Mesenchymal stem cell (in vitro differentiated cells and primary cell): Measurements from ENCODE around the gene VPS37C.

Experiments
- DNase-seq: peaks from one replicate; pipeline ENCODE4 v3.0.0-alpha.2; 2013
- H2AFZ ChIP-seq: one replicate; pipeline ENCODE4 v1.6.1; 2013; ENCODE audit warnings: low read depth, mild to moderate bottlenecking, control low read depth, inconsistent platforms, low read length, moderate library complexity
- H2AK5ac ChIP-seq: 2 replicates; pipeline ENCODE4 v1.6.1; 2013; ENCODE audit warnings: low read length, moderate library complexity, mild to moderate bottlenecking, inconsistent platforms; ENCODE audit not compliant: severe bottlenecking
- H2BK120ac ChIP-seq: one replicate; pipeline ENCODE4 v1.6.1; 2013; ENCODE audit warnings: low read depth, mild to moderate bottlenecking, inconsistent platforms, low read length, moderate library complexity
- H2BK12ac ChIP-seq, 2 experiments: one replicate each; pipeline ENCODE4 v1.6.1; 2013; ENCODE audit warnings: inconsistent platforms in 2 of 2, low read length in 2 of 2, mild to moderate bottlenecking in 2 of 2, moderate library complexity in 2 of 2, control low read depth in 1 of 2
- H2BK15ac ChIP-seq: one replicate; pipeline ENCODE4 v1.6.1; 2013; ENCODE audit warnings: mild to moderate bottlenecking, low read depth, inconsistent platforms; ENCODE audit not compliant: poor library complexity, severe bottlenecking
- H2BK5ac ChIP-seq: 2 replicates; pipeline ENCODE4 v1.6.1; 2013; ENCODE audit warnings: low read depth, mild to moderate bottlenecking, low read length, control low read depth, inconsistent platforms; ENCODE audit not compliant: poor library complexity, severe bottlenecking
- H3K14ac ChIP-seq, 2 experiments: one replicate each; pipeline ENCODE4 v1.6.1; 2013; ENCODE audit warnings: inconsistent platforms in 2 of 2, low read length in 2 of 2, control low read depth in 1 of 2, mild to moderate bottlenecking in 1 of 2, moderate library complexity in 1 of 2
- H3K18ac ChIP-seq, 2 experiments: one replicate each; pipeline ENCODE4 v1.6.1; 2013; ENCODE audit warnings: inconsistent platforms in 2 of 2, low read length in 2 of 2, control low read depth in 1 of 2, low read depth in 1 of 2, mild to moderate bottlenecking in 1 of 2
- H3K23ac ChIP-seq, 2 experiments: one replicate each; pipeline ENCODE4 v1.6.1; 2013; ENCODE audit warnings: inconsistent platforms in 2 of 2, low read length in 2 of 2, mild to moderate bottlenecking in 2 of 2, moderate library complexity in 2 of 2, control low read depth in 1 of 2
- H3K27ac ChIP-seq: 2 replicates; pipeline ENCODE4 v1.5.1; 2013; ENCODE audit warnings: mild to moderate bottlenecking, moderate library complexity, low read length, control low read depth, inconsistent platforms; ENCODE audit not compliant: poor library complexity, severe bottlenecking
- H3K27me3 ChIP-seq, 2 experiments: 2 replicates each; pipeline versions ENCODE4 v1.6.1 to v1.7.0; 2013; ENCODE audit warnings: low read length in 2 of 2, mild to moderate bottlenecking in 2 of 2, moderate library complexity in 2 of 2, control low read depth in 1 of 2, inconsistent platforms in 1 of 2; ENCODE audit not compliant: control insufficient read depth in 1 of 2, insufficient read depth in 1 of 2
- H3K36me3 ChIP-seq, 2 experiments: 2 replicates each; pipeline versions ENCODE4 v1.6.1 to v1.7.0; 2013; ENCODE audit warnings: low read length in 2 of 2, control low read depth in 1 of 2, inconsistent platforms in 1 of 2, low read depth in 1 of 2, mild to moderate bottlenecking in 1 of 2; ENCODE audit not compliant: insufficient read depth in 2 of 2, control insufficient read depth in 1 of 2
- H3K4ac ChIP-seq, 2 experiments: one replicate each; pipeline ENCODE4 v1.6.1; 2013; ENCODE audit warnings: inconsistent platforms in 2 of 2, low read length in 2 of 2, mild to moderate bottlenecking in 2 of 2, moderate library complexity in 2 of 2, control low read depth in 1 of 2, low read depth in 1 of 2
- H3K4me1 ChIP-seq: 2 replicates; pipeline ENCODE4 v1.6.1; 2013; ENCODE audit warnings: low read depth, low read length, control low read depth; ENCODE audit not compliant: control insufficient read depth, insufficient read depth
- H3K4me2 ChIP-seq: 2 replicates; pipeline ENCODE4 v1.6.1; 2013; ENCODE audit warnings: low read length, mild to moderate bottlenecking, inconsistent platforms; ENCODE audit not compliant: poor library complexity, severe bottlenecking
- H3K4me3 ChIP-seq, 2 experiments: 2 replicates each; pipeline versions ENCODE4 v1.5.1 to v1.7.0; 2013; ENCODE audit warnings: low read length in 2 of 2, mild to moderate bottlenecking in 2 of 2, control low read depth in 1 of 2, low read depth in 1 of 2; ENCODE audit not compliant: insufficient read depth in 1 of 2
- H3K79me1 ChIP-seq: replicated peaks from 2 replicates; pipeline ENCODE4 v1.6.1; 2013; ENCODE audit warnings: mild to moderate bottlenecking, control low read depth, low read length, inconsistent platforms; ENCODE audit not compliant: poor library complexity, severe bottlenecking
- H3K9ac ChIP-seq: 2 replicates; pipeline ENCODE4 v1.7.0; 2013; ENCODE audit warnings: mild to moderate bottlenecking, low read length, moderate library complexity
- H3K9me3 ChIP-seq: 2 replicates; pipeline ENCODE4 v1.7.0; 2013; ENCODE audit warnings: mild to moderate bottlenecking, low read length; ENCODE audit not compliant: control insufficient read depth
- H4K8ac ChIP-seq: one replicate; pipeline ENCODE4 v1.6.1; 2013; ENCODE audit warnings: inconsistent platforms, mild to moderate bottlenecking, low read length, moderate library complexity
- H4K91ac ChIP-seq: one replicate; pipeline ENCODE4 v1.6.1; 2013; ENCODE audit warnings: mild to moderate bottlenecking, low read length, inconsistent platforms
- WGBS: methylation state at CpG from one replicate; pipeline ENCODE4 v1.1.7; 2013; ENCODE audit warnings: mixed read lengths; 5-methylcytosine and 5-hydroxymethylcytosine counted together

The VPS37C gene

DNA sequence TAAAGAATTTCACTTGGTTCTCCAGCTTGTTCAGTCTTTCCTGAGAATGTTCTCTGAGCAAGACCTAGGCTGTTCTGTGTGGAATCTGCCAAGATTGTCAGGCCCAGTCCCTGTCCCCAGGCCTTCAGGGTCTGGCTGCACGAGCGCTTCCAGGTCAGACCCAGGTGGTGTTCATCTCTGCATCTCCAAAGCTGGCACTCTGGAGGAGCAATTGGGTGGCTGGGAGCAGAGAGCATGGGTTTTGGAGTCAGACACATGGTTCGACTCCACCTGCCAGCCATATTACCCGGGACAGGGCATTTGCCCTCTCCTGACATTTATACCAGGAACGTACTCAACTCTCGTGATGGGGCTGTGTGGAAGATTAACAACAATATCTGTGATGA, 50.2 kb downstream of the VPS37C start:
- no peak overlapping the region for H3K4me3 ChIP-seq
- peaks cover 5 to 27% of the 10 kb centered on the region in 2 experiments for H3K27me3 ChIP-seq

DNA sequence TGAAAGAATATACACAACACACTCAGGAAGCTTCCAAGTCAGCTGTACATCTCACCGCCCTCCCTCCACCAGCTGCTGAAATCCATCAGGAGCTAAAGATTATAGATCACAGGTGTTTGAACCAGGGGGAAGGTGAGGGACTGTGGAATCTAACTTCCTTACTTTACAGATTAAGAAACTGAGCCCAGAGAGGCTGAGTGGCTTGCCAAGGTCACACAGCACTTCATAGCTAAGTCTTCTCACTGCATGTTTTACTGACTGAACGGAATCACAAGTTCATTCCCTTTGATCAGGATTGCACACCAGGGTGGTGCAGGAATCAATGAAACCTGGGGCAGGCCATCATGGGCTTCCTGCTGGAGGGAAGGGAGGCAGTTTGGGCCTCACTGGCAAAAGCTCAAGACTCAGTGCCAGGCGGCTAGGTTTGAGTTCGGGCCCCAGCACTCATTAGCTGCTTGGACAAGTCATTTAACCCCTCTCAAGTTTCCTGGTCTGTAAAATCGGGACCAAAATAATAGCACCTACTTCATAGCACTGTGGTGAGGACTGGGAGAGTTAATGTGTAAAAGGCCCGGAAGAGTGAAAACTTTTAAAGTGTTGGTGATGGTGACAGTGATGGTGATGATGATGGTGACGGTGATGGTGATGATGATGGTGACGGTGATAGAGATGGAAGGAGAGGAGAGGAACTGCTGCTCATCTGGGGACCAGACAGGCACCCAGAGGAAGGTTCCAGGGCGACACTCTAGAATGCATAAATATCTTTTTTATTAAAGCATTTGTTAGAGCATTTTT, 50.8 kb downstream of the VPS37C start:
- H3K4me2 ChIP-seq, result no peak overlapping the region
- H2BK120ac ChIP-seq, result no peak overlapping the region
- no peak overlapping the region for H2BK5ac ChIP-seq
- H3K27me3 ChIP-seq, result peaks cover 5 to 25% of the 10 kb centered on the region in 2 experiments
- no peaks in the 10 kb centered on the region for H3K36me3 ChIP-seq
- no peak overlapping the region for H3K18ac ChIP-seq
- H3K9me3 ChIP-seq, result no peaks in the 10 kb centered on the region
- H2BK15ac ChIP-seq, result no peak overlapping the region
- no peak overlapping the region for H3K27ac ChIP-seq
- no peak overlapping the region for H4K91ac ChIP-seq
- no peak for DNase-seq
- no peak overlapping the region for H3K4me3 ChIP-seq
- no peak overlapping the region for H2BK12ac ChIP-seq
- H2AK5ac ChIP-seq, result no peak overlapping the region
- H3K23ac ChIP-seq, result no peak overlapping the region
- no peak overlapping the region for H3K14ac ChIP-seq
- H2AFZ ChIP-seq, result no peak overlapping the region
- H3K4me1 ChIP-seq, result no peaks in the 10 kb centered on the region
- 97% methylated on average over 6 of the region's 9 CpGs for WGBS
- H3K4ac ChIP-seq, result no peak overlapping the region
- H3K79me1 ChIP-seq, result no peaks in the 10 kb centered on the region
- H3K9ac ChIP-seq, result no peak overlapping the region
- no peak overlapping the region for H4K8ac ChIP-seq

More for the DNA sequence above, 50.2 kb downstream of the VPS37C start:
- Histone ChIP-seq H3K4ac (no peak overlapping the region), H3K36me3 (no peaks in the 10 kb centered on the region), H2BK12ac (no peak overlapping the region), H2BK5ac (no peak overlapping the region), H3K4me1 (no peaks in the 10 kb centered on the region), H2BK15ac (no peak overlapping the region), H4K8ac (no peak overlapping the region), H3K27ac (no peak overlapping the region), H3K18ac (no peak overlapping the region), H2BK120ac (no peak overlapping the region), H3K14ac (no peak overlapping the region), H3K9ac (no peak overlapping the region), H4K91ac (no peak overlapping the region), H3K79me1 (no peaks in the 10 kb centered on the region), H2AFZ (no peak overlapping the region), H3K4me2 (no peak overlapping the region), H2AK5ac (no peak overlapping the region), H3K23ac (no peak overlapping the region), H3K9me3 (no peaks in the 10 kb centered on the region)
- DNase-seq, result no peak
- WGBS, result 74% methylated on average over 6 of the region's 6 CpGs

DNA sequence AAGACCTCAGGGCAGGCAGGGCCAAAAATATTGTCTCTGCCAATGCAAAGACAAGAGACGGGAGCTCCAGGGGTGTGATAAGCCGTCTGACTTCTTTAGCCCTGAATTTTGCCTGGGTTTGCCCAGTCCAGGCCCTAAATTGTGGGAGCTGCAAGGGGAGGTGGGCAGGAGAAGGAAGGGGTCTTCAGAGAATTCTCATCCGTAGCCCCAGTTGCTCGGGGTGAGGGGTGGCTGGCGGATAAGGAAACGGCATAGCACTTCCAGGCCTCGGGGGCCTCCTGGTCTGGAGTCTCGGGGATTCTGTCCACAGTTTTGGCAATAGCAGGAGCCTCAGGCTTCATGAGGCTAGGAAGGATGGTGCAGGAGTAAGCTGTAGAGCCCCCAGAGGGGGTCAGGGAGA, 51.6 kb downstream of the VPS37C start:
- DNase-seq, result no peak
- Histone ChIP-seq H3K4me1 (no peaks in the 10 kb centered on the region), H2BK12ac (no peak overlapping the region), H2BK15ac (no peak overlapping the region), H3K14ac (no peak overlapping the region), H3K23ac (no peak overlapping the region), H4K91ac (no peak overlapping the region), H3K4me2 (no peak overlapping the region), H3K79me1 (no peaks in the 10 kb centered on the region), H2AK5ac (no peak overlapping the region), H3K27ac (no peak overlapping the region), H3K27me3 (peaks cover 5 to 21% of the 10 kb centered on the region in 2 experiments), H2AFZ (no peak overlapping the region), H3K36me3 (no peaks in the 10 kb centered on the region), H3K4me3 (no peak overlapping the region), H2BK120ac (no peak overlapping the region), H3K9ac (no peak overlapping the region), H3K9me3 (no peaks in the 10 kb centered on the region), H3K18ac (no peak overlapping the region), H3K4ac (no peak overlapping the region), H4K8ac (no peak overlapping the region), H2BK5ac (no peak overlapping the region)
- WGBS, result 83% methylated on average over 8 of the region's 8 CpGs

DNA sequence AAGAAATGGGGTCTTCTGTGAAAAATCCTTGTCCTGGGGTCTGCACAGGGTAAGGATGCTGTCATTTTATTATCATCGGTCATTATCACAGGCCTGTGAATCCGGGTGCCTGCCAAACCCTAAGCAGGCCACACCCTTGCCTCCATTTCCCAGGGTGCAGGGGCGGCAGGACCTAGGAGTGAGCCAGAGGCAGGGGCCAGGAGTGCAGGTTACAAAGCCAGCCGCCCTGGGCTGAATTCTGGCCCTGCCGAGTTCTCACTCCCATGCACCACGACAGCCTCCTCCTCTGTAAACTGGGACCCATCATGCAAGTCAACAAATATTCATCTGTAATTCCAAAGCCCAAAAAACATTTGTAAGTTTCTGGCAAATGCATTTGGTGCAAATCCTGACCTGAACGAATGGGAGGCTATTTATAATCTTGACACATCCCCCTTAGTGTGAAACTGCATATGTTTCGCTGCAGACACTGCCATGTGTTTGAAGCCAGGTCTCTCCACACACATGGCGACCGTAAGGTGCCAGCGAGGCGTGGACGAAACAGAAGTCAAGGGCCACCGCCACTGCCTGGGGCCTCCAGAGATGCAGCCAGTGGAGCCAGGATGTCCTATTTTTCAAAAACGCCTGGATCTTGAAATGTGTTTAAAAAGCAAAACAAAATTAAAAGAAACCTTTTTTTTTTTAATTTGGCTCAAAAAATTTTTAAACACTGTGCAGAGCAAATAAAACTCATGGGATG, 52.2 kb downstream of the VPS37C start:
- H3K23ac ChIP-seq, result no peak overlapping the region
- no peaks in the 10 kb centered on the region for H3K36me3 ChIP-seq
- H3K9me3 ChIP-seq, result no peaks in the 10 kb centered on the region
- no peak overlapping the region for H2BK15ac ChIP-seq
- no peak overlapping the region for H3K18ac ChIP-seq
- H3K4me3 ChIP-seq, result no peak overlapping the region
- H3K14ac ChIP-seq, result no peak overlapping the region
- no peaks in the 10 kb centered on the region for H3K79me1 ChIP-seq
- H3K4me1 ChIP-seq, result no peaks in the 10 kb centered on the region
- H2BK12ac ChIP-seq, result no peak overlapping the region
- 86% methylated on average over 14 of the region's 15 CpGs for WGBS
- peaks cover 5 to 24% of the 10 kb centered on the region in 2 experiments for H3K27me3 ChIP-seq
- no peak overlapping the region for H2BK5ac ChIP-seq
- no peak overlapping the region for H3K27ac ChIP-seq
- no peak overlapping the region for H2BK120ac ChIP-seq
- H4K8ac ChIP-seq, result no peak overlapping the region
- no peak overlapping the region for H3K4ac ChIP-seq
- no peak overlapping the region for H3K9ac ChIP-seq
- no peak overlapping the region for H2AK5ac ChIP-seq
- DNase-seq, result no peak
- H3K4me2 ChIP-seq, result no peak overlapping the region
- H4K91ac ChIP-seq, result no peak overlapping the region
- no peak overlapping the region for H2AFZ ChIP-seq
